Activated T-helper 1 cell treated with Interleukin-2 at 50 U/mL for 16 hours (primary cell): ENCODE measurements around the gene DNAH6.
A peak's percentile ranks its signal among the peaks of the same experiment; 100 is the strongest.
"Not testable (repeated sequence)": the region's sequence is repeated elsewhere in the genome, so short reads cannot be mapped to it uniquely, and the experiment has no call there.

Experiments
- DNase-seq: peaks from one replicate; pipeline ENCODE4 v3.0.0-alpha.2; 2020; ENCODE audit warnings: low read depth

The DNAH6 gene

DNA sequence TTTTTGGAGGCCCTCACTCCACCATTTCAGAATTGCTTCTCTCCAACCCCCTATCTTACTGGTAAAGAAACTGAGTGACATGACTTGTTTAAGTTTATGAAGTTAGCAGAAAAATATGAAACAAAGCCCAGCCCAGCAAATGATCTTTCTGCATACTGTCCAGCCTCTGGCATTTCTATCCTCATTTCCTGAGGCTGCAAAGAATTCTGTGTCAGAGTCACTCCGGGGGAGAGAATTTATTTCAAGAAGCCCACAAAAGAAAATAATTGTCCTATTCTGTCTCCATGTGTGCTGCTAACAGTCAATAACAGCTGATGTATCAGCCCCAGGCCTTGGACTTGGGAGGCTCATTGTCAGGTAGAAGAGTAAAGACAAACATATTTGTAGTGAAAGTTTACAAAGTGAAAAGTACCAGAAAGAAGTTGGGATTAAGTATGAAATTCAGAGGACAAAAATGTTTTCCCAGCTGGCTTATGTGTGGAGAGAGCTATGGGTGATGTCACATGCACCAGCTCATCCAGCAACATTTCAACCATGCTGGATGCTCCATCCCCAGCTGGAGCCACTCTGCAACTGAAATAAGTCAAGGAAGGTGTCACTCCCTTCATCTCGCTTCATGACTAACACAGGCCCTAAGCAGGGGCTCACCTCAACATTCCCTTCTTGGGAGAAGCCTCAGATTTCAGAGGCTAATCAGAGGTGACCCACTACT is 322.3 kb downstream of the DNAH6 start:
- DNase-seq = no peak

GRCh38 chr2:84839851-84840250 is 323.6 kb downstream of the DNAH6 start:
- no peak for DNase-seq

- no peak for DNase-seq
These were observed 324.0 kb downstream of the DNAH6 start for GRCh38 chr2:84840306-84840705.

DNA sequence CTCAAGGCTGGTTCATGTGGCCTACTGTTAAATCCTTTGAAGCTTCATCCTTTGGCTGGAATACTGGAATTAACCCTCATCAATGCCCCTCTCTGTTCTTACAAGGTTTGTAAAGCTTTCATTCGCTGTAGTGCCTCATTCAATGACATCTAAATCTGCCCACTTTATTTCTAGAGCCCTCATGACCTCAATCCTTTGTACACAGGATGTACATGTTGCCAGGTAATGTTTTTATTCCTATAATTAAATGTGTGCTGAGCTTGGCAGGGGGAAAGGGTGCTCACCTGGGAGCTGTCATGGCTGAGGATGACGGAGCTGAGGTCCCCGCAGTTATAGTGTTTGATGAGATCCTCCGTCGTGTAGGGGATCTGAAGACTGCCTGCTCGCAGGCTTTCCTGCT is 325.3 kb downstream of the DNAH6 start:
- DNase-seq = no peak

DNA sequence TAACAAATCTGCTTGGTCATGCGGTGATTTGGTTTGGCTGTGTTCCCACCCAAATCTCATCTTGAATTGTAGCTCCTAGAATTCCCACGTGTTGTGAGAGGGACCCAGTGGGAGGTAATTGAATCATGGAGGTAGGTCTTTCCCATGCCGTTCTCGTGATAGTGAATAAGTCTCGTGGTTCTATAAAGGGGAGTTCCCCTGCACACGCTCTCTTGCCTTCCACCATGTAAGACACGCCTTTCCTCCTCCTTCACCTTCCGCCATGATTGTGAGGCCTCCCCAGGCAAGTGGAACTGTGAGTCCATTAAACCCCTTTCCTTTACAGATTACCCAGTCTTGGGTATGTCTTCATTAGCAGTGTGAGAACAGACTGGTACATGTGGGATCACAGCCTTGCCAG is 327.8 kb downstream of the DNAH6 start:
- no peak for DNase-seq

DNA sequence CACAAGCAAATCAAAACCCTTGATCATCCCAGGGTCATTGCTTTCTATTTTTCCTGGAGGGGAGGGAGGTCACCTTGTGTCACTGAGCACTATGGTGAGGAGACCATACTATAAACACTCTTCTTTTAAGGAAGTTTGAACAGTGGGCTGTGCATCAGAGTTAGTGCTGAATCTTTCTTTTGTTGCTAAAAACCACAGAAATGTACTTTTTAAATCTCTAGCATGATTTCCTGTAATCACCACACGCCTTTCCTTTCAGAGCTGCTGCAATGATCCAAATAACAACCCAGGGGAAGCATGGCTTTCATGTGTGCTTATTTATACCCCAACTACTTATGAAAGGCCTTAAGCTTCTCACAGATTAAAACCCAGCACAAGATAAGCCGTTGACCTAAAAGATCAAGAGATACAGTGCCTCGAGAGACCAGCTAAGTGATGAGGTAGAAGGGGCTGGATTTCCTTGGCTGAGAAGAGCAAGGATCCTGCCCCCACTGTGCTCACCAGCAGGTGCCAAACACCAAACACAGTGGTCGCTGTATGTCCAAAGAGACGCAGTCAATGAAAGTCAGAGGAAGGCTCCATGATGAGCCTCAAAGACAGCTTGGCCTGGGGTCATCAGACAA is 329.9 kb downstream of the DNAH6 start:
- no peak for DNase-seq

DNA sequence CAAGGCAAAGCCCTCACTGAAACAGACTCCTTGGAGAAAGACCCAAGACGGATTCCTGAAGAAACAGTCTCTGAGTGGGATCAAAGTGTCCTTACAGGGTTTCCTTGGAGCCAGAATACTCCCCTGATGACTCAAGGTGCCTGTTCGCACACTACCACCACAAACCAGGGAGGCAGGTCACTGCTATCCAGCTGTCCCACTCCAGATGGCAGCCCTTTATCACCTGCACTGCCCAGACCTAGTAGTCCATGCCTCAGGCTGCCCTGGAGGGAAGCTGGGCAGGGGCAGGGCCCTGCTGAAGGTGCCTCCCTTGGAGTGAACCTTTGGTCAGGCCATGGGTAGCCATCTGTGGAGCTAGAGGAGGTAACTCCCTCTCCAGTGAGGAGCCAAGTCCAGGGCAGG is 330.4 kb downstream of the DNAH6 start:
- DNase-seq = no peak

DNA sequence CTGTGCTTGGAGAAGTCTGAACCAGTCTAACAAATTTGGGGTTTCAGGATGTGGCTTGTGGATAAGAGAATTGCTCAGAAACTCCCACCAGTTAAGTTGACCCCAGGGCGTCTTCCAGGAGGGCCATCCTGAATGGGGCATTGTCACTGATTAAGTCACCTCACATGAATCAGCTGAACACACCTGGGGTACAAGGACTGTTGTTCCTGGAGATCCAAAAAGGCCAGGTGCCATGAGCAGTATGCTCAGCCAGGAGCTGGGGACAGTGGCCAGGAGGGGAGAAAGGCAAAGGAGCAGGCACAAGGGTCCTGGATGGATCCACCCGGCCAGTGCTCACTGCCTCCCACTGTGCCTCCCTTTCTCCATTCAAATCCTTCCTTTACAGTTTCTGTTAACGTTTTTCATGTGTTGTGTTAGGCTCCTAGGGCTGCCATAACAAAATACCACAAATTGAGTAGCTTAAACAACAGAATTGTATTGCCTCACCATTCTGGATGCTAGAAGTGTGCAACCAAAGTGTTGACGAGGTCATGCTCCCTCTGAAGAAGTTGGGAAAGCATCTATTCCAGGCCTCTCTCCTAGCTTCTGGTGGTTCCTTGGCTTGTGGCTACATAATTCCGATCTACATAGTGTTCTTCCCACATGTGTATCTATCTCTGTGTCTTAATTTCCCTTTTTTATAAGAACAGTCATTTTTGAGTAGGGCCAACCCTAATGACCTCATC is 331.2 kb downstream of the DNAH6 start:
- DNase-seq = no peak

GRCh38 chr2:84849271-84849952 is 333.1 kb downstream of the DNAH6 start:
- peak; percentile 34 for DNase-seq

GRCh38 chr2:84850471-84850870 is 334.2 kb downstream of the DNAH6 start:
- DNase-seq = no peak

DNA sequence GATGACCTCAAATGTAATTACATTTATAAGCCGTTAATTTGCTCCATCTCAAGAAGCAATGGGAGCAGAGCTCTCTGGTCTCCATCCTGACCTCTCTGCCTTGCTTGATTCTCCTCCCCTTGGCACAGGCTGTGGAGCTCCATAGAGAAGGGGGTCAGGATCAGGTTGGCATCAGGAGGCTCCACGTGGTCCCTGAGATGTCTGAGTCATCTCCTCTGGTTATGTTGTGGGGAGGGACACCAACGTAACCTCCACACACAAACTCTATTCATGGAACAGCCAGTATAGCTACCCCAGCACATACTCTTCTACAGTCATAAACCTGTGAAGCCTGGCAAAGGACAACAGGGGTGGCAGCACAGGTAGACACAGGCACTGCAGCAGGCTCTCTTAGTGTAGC is 335.6 kb downstream of the DNAH6 start:
- no peak for DNase-seq

GRCh38 chr2:84854850-84855249 is 338.6 kb downstream of the DNAH6 start:
- no peak for DNase-seq

DNA sequence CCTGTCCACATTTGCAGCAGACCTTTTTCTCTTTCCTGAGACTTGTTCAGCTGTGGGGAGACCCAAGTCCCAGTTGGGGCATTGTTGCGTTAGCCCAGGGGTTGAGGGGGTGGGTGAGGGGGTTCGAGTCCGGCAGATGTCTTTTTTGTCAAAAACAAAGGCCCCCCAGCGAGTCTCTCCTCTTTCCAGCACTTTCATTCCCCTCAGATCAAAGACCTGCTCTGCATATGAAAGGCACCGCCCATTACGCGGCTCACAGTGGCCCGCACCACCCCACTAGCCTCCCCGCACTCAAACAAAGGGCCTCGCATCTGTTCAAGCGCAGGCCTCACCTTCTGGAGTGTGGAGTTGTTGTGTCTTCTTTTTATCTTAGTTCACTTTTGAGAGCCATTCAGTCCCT is 339.4 kb downstream of the DNAH6 start:
- DNase-seq = no peak

DNA sequence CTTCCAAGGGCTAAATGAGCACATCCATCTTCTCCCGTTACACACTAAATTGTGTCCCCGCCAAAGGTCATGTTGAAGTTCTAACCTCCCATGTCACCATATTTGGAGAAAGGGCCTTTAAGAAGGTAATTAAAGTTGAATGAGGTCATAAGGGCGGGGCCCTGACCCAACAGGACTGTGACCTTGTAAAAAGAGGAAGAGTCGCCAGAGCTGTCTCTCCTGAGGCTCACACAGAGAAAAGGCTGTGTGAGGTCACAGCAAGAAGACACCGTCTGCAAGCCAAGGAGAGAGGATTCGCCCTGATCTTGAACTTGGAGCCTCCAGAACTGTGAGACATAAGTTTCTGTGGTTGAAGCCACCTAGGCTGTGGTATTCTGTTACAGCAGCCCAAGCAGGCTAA is 340.5 kb downstream of the DNAH6 start:
- no peak for DNase-seq

DNA sequence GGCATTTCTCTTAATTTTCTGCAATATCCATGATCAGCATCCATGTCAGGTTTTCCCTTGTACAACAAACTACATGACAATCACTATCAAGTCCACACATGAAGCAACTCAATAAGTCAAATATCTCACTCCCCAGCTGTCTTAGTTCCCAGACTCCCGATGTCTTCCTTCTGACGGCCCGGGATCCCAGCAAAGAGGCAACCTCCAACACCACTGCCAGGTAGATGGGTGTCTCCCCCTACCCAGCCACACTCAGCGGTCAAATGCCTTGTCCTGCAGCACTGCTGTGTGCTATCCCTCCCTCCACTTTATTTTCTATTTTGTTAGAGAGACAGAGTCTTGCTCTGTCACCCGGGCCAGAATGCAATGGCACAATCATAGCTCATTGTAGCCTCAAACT is 341.3 kb downstream of the DNAH6 start:
- no peak for DNase-seq

DNA sequence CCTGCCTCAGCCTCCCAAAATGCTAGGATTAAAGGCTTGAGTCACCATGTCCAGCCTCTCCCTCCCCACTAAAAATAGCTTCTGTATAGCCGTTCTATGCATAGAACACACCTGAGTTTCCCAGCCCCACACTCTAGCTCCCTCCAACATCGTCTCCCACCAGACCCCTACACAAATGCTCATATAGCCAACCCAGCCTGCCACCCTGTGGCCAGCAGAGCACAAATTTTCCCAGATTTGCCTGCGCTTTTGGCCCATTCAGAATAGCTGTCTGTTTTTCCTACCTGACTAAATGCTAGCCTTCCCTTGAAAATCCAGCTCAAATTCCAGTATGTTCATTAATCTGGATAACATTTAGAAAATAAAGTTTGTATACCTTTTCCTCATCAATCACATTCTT is 341.8 kb downstream of the DNAH6 start:
- DNase-seq = no peak

DNA sequence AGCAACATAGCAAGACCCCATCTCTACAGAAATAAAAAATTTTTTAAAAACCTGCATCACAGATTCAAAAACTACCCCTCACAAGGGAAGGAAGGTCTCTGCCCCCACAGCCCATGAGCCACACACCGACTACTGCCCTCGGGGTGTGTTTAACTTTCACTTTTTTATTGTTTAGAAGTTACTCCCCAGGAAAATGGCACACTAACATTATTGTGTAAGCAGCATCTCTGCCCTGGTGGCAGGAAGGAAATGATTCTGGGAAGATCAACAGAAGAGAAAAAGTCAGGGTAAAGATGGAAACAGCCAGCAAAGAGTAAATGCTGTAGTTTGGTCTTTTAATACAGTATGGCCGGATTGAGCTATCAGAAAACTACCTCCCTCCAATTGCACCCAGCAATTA is 342.6 kb downstream of the DNAH6 start:
- no peak for DNase-seq

- DNase-seq = no peak
These were observed 345.2 kb downstream of the DNAH6 start for GRCh38 chr2:84861539-84861938.

GRCh38 chr2:84862006-84862405 is 345.7 kb downstream of the DNAH6 start:
- DNase-seq = no peak

GRCh38 chr2:84865181-84865783 is 349.0 kb downstream of the DNAH6 start:
- DNase-seq = no peak

GRCh38 chr2:84866122-84866521 is 349.8 kb downstream of the DNAH6 start:
- no peak for DNase-seq

GRCh38 chr2:84868327-84868726 is 352.0 kb downstream of the DNAH6 start:
- DNase-seq = not testable (repeated sequence)
